Activated T-helper 1 cell treated with Interleukin-2 at 50 U/mL for 16 hours (primary cell): Measurements from ENCODE around the gene LRRC8D.

ENCODE experiments used
- DNase-seq: peaks from one replicate; pipeline ENCODE4 v3.0.0-alpha.2; 2020; ENCODE audit warnings: low read depth

LRRC8D gene

DNA sequence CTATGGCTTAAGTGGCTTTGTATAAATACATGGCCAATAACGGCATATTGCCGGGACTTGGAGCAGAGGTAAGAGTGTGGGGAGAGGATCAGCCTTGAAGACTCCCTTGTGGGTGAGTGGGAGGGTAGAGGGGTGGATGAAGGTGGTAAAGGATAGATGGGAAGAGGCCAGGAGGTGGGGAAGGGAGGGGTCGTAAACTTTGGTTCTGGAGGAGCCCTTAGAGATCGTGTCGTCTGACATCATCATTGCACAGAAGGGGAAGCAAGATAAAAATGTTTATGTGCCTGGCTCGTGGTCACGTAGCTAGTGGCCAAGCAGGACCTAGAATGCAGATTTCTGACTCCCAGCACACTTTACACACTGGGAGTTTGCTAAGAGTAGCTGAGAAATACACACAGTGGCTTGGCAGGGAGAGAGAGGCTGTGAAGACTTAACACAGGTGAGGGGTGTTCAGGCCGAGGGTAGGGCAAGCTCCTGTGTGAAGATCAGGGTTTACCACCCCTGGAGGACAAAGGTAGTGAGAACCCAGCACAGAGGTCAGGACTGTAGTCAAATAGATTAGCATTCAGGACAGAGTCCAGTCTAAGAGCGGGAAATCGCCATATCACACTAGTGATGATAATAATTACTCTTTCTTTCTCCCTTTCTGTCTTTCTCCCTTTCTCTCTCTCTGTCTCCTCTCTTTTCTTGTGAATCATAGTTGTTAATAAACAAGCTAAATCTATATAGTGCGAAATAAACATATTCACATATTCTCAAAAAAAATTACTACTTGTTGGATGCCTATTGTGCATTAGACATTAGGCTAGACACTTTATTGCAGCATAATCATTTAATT lies 75.5 kb downstream of the LRRC8D start:
- DNase-seq = no peak

DNA sequence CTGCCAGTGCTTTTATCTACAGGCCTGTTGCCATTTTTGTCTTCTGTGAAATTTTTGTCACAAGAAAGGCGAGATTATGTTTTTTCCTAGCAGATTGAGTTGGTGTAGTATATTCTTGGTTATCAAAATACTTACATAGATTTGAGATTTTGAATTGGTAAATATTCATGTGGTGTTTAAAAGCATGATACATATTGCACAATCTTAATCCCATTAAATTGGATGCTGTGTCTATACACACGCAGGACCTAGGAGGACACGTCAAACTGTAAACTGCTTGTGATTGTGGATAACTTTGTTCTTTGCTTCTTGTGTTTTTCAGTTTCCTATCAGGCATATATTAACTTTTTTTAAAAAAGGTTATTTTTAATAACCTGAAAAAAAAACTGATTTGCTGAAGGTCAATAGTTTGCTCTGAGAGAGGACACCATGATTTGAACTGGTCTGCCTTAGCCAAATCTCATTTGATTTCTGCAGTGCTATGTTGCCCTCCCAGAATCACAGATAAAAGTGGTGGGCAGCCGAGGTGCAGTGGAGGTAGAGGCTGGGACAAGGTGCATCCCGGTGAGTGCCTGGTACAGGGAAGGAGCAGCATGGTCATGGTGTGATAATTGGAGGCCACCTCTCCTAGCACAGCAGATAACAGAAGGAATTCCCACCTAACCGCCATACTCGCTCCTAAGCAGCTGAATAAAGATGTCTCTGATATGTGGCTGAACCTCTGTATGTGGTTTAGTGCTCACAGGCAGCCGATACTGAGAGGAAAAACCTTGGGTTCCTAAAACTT lies 76.7 kb downstream of the LRRC8D start:
- DNase-seq = no peak

GRCh38 chr1:89898150-89898549 lies 77.3 kb downstream of the LRRC8D start:
- DNase-seq = no peak

DNA sequence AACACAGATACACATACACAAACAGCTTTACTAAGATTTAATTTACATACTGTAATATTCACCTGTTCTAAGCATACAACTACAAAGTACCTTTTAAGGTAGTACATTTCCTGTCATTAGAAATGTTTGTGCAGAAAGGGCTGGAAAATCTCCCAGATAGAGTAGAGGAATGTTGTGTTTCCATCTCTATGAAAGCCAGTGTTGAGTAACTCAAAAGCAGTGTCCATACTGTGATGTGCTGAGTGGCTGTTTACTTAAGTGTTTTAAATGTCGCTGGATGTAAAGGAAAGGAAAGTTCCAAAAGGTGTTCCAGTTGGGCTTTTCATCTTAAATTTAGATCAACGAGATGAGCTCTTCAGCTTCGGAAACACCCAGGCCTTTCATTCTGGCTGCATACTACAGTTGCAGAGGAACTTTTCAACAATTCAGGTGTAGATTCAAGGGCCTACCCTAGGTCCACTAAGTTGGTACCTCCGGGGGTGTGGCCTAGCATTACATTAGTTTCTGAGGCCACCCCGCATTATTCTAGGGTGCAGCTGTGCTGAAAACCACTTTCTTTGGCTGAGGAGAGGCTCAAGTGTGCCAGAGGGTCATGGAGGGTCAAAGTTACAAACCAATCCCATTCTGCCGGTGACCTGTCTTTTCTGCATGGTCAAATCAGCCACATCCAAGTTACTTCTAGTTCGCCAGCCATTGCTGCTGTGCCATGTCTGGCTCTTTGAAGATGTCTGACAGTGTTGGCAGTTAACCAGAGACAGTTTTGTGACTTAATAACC lies 78.1 kb downstream of the LRRC8D start:
- no peak for DNase-seq

- DNase-seq = no peak
These were observed 79.5 kb downstream of the LRRC8D start for GRCh38 chr1:89900323-89900722.

- DNase-seq = no peak
These were observed 80.2 kb downstream of the LRRC8D start for GRCh38 chr1:89900791-89901708.

DNA sequence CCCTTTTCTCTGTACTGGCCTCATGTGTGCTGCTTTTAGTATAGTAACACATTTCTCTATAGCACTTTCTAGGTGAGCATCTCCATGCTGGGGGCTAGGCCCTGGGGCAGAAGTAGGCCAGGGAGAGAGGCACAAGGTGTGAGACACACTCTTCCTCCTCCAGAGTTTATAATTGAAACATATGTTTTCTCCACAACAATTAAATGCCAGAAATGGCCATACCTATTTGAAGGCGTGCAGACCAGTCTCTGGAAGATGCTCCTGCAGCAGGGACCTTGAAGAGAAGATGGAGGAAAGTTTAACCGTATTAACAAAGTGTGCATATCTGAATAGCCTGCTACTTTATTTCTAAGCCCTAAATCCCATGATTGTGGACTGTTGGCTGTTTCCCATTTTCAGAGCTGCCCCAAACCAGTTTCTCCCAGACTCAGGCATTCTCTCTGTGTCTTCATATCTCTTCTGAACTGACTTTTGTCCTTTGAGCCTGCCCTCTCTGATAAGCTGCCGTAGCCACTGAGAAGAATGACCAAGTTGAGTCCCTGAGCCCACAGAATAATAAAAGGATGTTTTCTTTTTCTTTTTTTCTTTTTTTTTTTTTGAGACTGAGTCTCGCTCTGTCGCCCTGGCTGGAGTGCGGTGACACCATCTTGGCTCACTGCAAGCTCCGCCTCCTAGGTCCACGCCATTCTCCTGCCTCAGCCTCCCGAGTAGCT lies 81.3 kb downstream of the LRRC8D start:
- DNase-seq = no peak

DNA sequence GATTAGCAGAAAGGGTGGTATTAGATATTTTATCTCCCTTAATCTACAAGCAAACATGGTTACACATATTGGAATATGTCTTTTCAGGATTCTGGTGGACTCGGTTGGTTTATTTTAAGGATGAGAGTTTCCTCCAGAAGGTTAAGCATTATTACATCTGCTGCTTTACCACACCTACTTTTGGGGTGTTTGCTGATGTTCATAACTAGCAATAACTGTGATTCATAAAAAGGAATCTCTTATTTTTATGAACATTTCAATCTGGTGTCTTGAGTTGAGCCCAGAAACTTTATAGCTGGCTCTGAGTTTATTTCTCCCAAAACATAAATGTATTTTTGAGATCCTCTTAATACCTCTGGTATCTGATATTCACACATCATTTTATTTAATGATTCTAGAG lies 82.7 kb downstream of the LRRC8D start:
- no peak for DNase-seq

- DNase-seq = no peak
These were observed 83.6 kb downstream of the LRRC8D start for GRCh38 chr1:89904219-89904980.

DNA sequence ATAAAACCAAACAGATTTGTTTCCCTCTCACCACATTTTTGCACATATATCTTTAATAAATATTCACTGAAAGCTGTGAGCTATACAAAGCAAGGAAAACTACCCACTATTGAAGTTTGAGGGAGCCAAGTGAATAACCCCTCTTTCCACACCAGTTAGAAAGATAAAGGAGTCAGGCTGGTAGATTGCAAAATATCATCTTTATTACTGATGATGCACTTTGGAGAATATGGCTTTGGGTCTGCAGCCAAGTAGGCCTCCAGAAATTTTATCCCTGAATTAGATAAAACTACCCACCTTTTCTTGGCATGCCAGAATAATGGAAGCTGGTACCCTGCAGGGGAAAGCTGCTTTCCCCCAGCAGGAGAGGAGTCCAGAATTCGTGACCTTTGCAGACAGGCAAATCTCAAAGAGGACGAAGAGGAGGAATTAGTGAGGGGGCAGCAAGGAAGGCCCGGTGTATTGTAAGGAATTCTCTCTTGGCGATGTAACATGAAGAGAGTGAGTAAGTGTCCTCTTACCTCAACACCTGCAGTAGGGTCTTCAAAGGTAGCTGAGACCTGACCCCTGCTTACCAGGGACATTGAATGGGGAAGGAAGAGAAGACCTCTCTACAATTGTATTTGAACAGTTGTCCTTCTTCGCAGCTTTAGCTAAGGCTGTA lies 84.7 kb downstream of the LRRC8D start:
- no peak for DNase-seq

- no peak for DNase-seq
These were observed 85.3 kb downstream of the LRRC8D start for GRCh38 chr1:89906088-89906487.

DNA sequence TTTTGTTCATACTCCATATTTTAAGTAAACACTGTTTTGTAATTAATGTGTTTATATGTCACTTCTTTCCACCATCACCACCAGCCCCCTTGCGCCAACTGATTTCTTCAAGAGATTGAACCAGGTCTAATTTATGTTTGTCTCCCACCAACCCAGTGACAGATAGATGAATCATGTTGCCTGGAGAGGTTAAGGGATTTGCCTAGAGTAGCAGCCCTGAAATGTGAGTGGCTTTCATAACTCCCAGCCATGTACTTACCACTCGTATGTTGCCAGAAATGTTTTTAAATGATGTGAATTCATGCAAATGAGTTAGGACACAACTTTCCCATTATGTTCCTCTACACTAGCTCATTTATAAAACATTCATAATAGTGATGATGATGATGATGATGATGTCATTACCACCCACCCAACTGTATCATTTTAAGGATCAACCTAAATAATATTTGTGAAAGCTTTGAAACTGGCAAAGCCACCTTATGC lies 86.9 kb downstream of the LRRC8D start:
- no peak for DNase-seq

- DNase-seq = no peak
These were observed 87.4 kb downstream of the LRRC8D start for GRCh38 chr1:89908273-89908671.

DNA sequence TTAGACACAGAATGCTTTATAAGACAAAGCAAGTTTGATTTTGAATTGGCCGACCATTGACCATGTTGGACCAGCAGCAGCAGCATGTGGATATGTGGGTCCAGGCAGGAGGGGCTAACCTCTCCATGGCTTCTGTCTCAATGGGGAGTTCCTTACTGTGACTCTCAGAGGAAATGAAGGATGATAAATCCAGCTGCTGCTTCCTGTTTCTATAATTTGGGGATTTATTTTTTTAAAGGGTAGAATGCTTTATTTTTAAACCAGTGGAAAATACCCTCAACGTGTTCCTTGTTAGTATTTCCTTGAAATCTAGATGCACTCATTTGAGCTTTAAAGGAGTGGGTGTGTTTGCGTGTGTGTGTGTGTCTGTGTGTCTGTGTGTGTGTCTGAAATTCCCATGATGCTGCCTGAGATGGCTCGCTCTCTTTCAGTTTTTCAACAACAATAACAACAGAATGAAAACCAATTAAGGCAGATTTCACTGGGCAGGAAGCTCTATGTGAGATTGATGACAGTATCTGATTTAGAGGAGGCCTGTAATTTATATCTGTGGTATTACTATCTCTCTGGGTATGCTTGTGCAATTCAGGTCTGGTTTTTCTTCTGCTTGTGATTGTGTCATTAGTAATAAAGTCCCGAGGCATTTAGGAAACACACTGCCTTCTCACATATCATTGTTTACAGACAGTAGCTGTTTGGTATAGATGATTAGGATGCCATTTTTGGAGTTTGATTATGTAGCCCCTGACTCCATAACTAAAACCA lies 88.0 kb downstream of the LRRC8D start:
- no peak for DNase-seq

GRCh38 chr1:89910268-89910667 lies 89.4 kb downstream of the LRRC8D start:
- no peak for DNase-seq

DNA sequence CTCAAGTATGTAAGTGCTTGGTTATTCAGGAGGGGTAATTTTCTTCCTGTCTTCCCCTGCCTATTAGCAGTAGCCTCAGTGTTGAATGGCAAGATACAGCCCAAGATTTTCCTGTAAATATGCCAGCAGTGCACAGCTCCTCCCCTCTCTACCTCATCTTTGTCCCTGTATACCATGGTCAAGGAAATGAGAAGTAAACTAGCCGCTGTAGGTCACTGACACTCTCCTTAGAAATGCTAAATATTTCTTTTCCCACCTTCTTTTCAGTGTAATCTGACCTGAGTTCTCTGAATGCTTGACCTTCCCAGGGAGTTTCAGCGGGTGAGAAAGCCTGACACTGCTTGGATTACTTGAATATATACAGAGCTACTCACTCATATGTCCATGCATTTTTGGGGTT lies 89.9 kb downstream of the LRRC8D start:
- DNase-seq = no peak

DNA sequence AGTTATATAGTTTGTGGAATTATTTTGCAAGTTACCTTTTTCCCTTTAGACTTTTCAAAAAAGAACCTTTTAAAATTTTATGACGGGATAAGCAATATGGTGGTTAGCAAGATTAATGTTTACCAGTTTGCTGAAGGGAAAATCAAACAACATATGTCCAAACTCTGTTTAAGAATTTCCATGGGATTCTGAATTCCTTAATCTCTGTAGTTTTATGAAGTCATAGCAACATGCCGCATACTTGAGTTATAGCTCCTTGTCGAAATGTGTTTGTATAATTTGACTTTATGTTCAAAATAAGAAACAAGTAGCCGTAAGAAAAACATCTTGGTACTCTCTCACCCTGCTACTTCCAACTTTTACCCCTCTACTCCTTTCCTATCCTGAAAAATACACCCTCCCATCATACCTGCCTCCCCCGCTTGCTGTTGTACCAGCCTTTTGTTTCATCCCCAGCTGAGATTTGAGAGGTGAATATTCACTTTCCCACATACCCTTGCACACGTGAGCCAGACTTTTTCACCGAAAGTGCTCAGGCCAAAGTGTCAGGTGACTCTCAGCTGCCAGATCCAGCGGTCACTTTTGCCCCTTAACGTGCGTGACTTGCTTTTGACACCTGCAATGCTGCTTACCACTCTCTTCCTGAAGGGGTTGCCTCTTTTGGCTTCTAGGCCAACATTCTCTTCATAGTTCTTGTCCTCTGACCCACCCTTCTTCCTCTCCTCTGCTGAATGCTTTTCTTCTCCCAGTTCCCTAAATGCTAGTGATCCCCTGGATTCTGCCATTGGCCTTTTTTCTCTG lies 90.6 kb downstream of the LRRC8D start:
- DNase-seq = no peak

GRCh38 chr1:89912073-89912472 lies 91.2 kb downstream of the LRRC8D start:
- DNase-seq = no peak
